Activated CD8-positive, alpha-beta T cell treated with anti-CD3 and anti-CD28 coated beads for 36 hours (primary cell): ENCODE data around the gene SYNC. TPM values are rescaled to one million over a fixed set of nuclear protein-coding genes. Genes with fewer than 3 reads are reported as not detected.

Source experiments
- total RNA-seq, 2 experiments: library from RNA; stranded (reverse); gene quantifications; one replicate each; pipeline ENCODE4 v1.2.3, GENCODE V29; 2021

Gene SYNC
- total RNA-seq, 2 experiments from 2014 or later, result not detected

Other genes starting within 250 kb of the SYNC start
- not detected for gene ZBTB8B, start 237.7 kb downstream of the SYNC start, total RNA-seq
- under 1 TPM in 1 of 2 experiments, not detected in 1; 0.16 TPM for gene ZBTB8A, start 163.3 kb downstream of the SYNC start, total RNA-seq
- gene ZBTB8OS, start 52.2 kb downstream of the SYNC start, total RNA-seq, result 10 to 100 TPM; 53.4 to 57.6 TPM
- gene RBBP4, start 51.6 kb downstream of the SYNC start, total RNA-seq, result 100 to 1,000 TPM; 308 to 318 TPM
- gene YARS1, start 114.6 kb upstream of the SYNC start, total RNA-seq, result 100 to 1,000 TPM; 231 to 238 TPM
- 10 to 100 TPM; 25.7 to 27.3 TPM for gene S100PBP, start 114.9 kb upstream of the SYNC start, total RNA-seq
- not detected for gene FNDC5, start 168.1 kb upstream of the SYNC start, total RNA-seq
- under 1 TPM; 0.49 to 0.61 TPM for gene HPCA, start 183.7 kb upstream of the SYNC start, total RNA-seq
- gene TMEM54, start 198.6 kb upstream of the SYNC start, total RNA-seq, result 1 to 10 TPM; 1.3 to 1.9 TPM